GM12878 (cell line): ENCODE results near the gene VASH2. TPM values are rescaled to one million over a fixed set of nuclear protein-coding genes. Genes with fewer than 3 reads are reported as not detected.

Experiments
- ATAC-seq: fragments of 200-7000 bp; cut with Tn5 transposase; 3 replicates; pipeline ENCODE4 v1.9.1; 2020; ENCODE audit warnings: mild to moderate bottlenecking, moderate library complexity
- BruUV-seq: library from RNA; stranded (reverse); fragments of 400-500 nt; replicated peaks from 2 replicates; lab custom pipeline; 2021; lab: Mats Ljungman, UMichigan
- CTCF ChIA-PET: fragments of 300-600 bp; sonication (Branson Sonifier 250); formaldehyde crosslinking; extraction: SDS; loops from one replicate; lab custom pipeline; 2021; ENCODE audit warnings: inconsistent platforms; lab: Yijun Ruan, JAX
- POLR2A ChIA-PET: fragments of 350-600 bp; formaldehyde crosslinking; extraction: SDS; loops from one replicate; lab custom pipeline; 2021; ENCODE audit warnings: inconsistent platforms; lab: Charles Lee
- RAD21 ChIA-PET: fragments of 300-600 bp; sonication (Branson Sonifier 250); formaldehyde crosslinking; loops from one replicate; lab custom pipeline; 2023; ENCODE audit warnings: antibody characterized with exemption; ENCODE audit not compliant: unreplicated experiment; lab: Charles Lee
- SMC1A ChIA-PET: fragments of 300-600 bp; sonication (Branson Sonifier 250); formaldehyde crosslinking; loops from one replicate; lab custom pipeline; 2023; ENCODE audit not compliant: unreplicated experiment, uncharacterized antibody; lab: Charles Lee
- DNase-seq: peaks from one replicate; pipeline ENCODE4 v3.0.0-alpha.2; 2011; ENCODE audit warnings: low read depth, low spot score
- FAIRE-seq: peaks from 3 replicates; lab custom pipeline; 2011; peaks lifted over from hg19 to GRCh38; lab: Jason Lieb, UNC
- H2AFZ ChIP-seq: 2 replicates; pipeline ENCODE4 v1.6.0; 2011; ENCODE audit warnings: low read depth, low read length, control low read depth; ENCODE audit not compliant: control insufficient read depth
- H3K27ac ChIP-seq: 2 replicates; pipeline ENCODE4 v1.5.1; 2011; ENCODE audit warnings: control low read depth; ENCODE audit not compliant: control insufficient read depth, insufficient read depth
- H3K27me3 ChIP-seq, 2 experiments: replicated peaks in 1 of 2; 2 replicates each; pipeline versions ENCODE4 v1.6.0 to v1.6.1; 2011; ENCODE audit warnings: low read length in 1 of 2; ENCODE audit not compliant: control insufficient read depth in 2 of 2, insufficient read depth in 2 of 2
- H3K36me3 ChIP-seq, 2 experiments: 2 replicates each; pipeline ENCODE4 v1.5.1; 2011; ENCODE audit warnings: low read length in 1 of 2; ENCODE audit not compliant: control insufficient read depth in 2 of 2, insufficient read depth in 2 of 2
- H3K4me1 ChIP-seq: 2 replicates; pipeline ENCODE4 v1.6.1; 2011; ENCODE audit warnings: mild to moderate bottlenecking, low read length, moderate library complexity, mixed read lengths; ENCODE audit not compliant: control insufficient read depth, insufficient read depth
- H3K4me2 ChIP-seq: 2 replicates; pipeline ENCODE4 v1.6.0; 2011; ENCODE audit warnings: control low read depth; ENCODE audit not compliant: control insufficient read depth, insufficient read depth
- H3K4me3 ChIP-seq: fragments of 200-600 bp; sonication (generic); 2 replicates; pipeline ENCODE4 v1.5.1; 2016
- H3K79me2 ChIP-seq: 2 replicates; pipeline ENCODE4 v1.6.0; 2011; ENCODE audit warnings: low read length; ENCODE audit not compliant: control insufficient read depth, insufficient read depth
- H3K9ac ChIP-seq: 2 replicates; pipeline ENCODE4 v1.8.0; 2011; ENCODE audit warnings: low read length, control low read depth, mixed read lengths; ENCODE audit not compliant: control insufficient read depth, insufficient read depth
- H3K9me3 ChIP-seq: replicated peaks from 3 replicates; pipeline ENCODE4 v1.5.1; 2011; ENCODE audit warnings: mild to moderate bottlenecking, low read length; ENCODE audit not compliant: control insufficient read depth, insufficient read depth
- H4K20me1 ChIP-seq: 2 replicates; pipeline ENCODE4 v1.6.0; 2011; ENCODE audit not compliant: control insufficient read depth, insufficient read depth
- CBX3 ChIP-seq: fragments of 200-600 bp; sonication (generic); IDR thresholded peaks from 2 replicates; pipeline ENCODE4 v1.6.1; 2016; ENCODE audit warnings: low read depth, borderline replicate concordance
- CBX5 ChIP-seq: sonication (generic); IDR thresholded peaks from 2 replicates; pipeline ENCODE4 v1.6.1; 2016; ENCODE audit warnings: low read depth, moderate library complexity, mild to moderate bottlenecking, inconsistent platforms
- CEBPB ChIP-seq, 2 experiments: fragments of 150-350 bp in 1 of 2; IDR thresholded peaks; 2 replicates each; pipeline ENCODE4 v1.6.1; 2012 to 2014; ENCODE audit warnings: low read depth in 2 of 2, low read length in 2 of 2, borderline replicate concordance in 1 of 2, inconsistent platforms in 1 of 2
- MEF2B ChIP-seq: fragments of 450-650 bp; IDR thresholded peaks from 2 replicates; pipeline ENCODE4 v1.6.1; 2018; ENCODE audit warnings: mild to moderate bottlenecking, moderate library complexity; ENCODE audit not compliant: partially characterized antibody, poor library complexity, severe bottlenecking
- ZNF384 ChIP-seq: IDR thresholded peaks from 2 replicates; pipeline ENCODE4 v1.6.1; 2012; ENCODE audit warnings: low read depth, mild to moderate bottlenecking, low read length, improper control_type of control experiment, borderline replicate concordance
- WGBS: methylation state at CpG from one replicate; pipeline ENCODE4 v1.1.6; 2016; ENCODE audit warnings: low lambda C conversion rate; ENCODE audit not compliant: insufficient replicate concordance, insufficient coverage; ENCODE audit errors: missing lambda C conversion rate; 5-methylcytosine and 5-hydroxymethylcytosine counted together
- in situ Hi-C: fragments of 300-500 bp; cut with MboI; formaldehyde crosslinking; loops from 9 replicates; pipeline ENCODE4 v1.14.3; 2018; ENCODE audit warnings: mixed read lengths
- intact Hi-C: fragments of 100-400 bp; cut with micrococcal nuclease; formaldehyde crosslinking; loops from one replicate; pipeline ENCODE4 v1.14.2; 2022; ENCODE audit not compliant: unreplicated experiment
- polyA plus RNA-seq, 11 experiments: library from polyadenylated mRNA; depleted of rRNA in 4 of 11; unstranded in 6 of 11; stranded (reverse) in 5 of 11; fragments of >200 nt; fragmentation: Nextera tagmentation in 4 of 11; fragmentation: Illumina TruSeq in 1 of 11; extraction: Ambion mirVana in 4 of 11; extraction: Trizol in 1 of 11; gene quantifications; 1 replicate in 1 of 11; 2 replicates in 10 of 11; pipeline versions ENCODE4 v1.2.1 to v1.2.3, GENCODE V29; 2011 to 2016; ENCODE audit warnings: inconsistent platforms in 2 of 11, missing spikeins in 2 of 11, low read depth in 1 of 11
- total RNA-seq, 4 experiments: library from RNA; depleted of rRNA in 3 of 4; stranded (reverse); fragments of >200 nt in 3 of 4; fragmentation: Illumina TruSeq in 1 of 4; extraction: Trizol in 1 of 4; gene quantifications; 2 replicates each; pipeline versions ENCODE4 v1.2.1 to v1.2.3, GENCODE V29; 2013 to 2021
- TF ChIP-seq, protein P1 (sequence below): IDR thresholded peaks from 2 replicates; pipeline ENCODE4 v1.6.1; 2011; ENCODE audit warnings: mild to moderate bottlenecking, low read depth, low read length, moderate library complexity; ENCODE audit not compliant: insufficient replicate concordance
- TF ChIP-seq, protein P2 (sequence below): IDR thresholded peaks from 2 replicates; pipeline ENCODE4 v1.6.1; 2012; ENCODE audit warnings: low read depth, low read length, improper control_type of control experiment
- TF ChIP-seq, protein P3 (sequence below): fragments of 450-650 bp; IDR thresholded peaks from 2 replicates; pipeline ENCODE4 v1.6.1; 2016; ENCODE audit warnings: mild to moderate bottlenecking, moderate library complexity, borderline replicate concordance
- TF ChIP-seq, protein P4 (sequence below): fragments of 150-350 bp; IDR thresholded peaks from 2 replicates; pipeline ENCODE4 v1.6.1; 2014; ENCODE audit warnings: mild to moderate bottlenecking, low read depth, low read length

Gene VASH2
- total and polyA plus RNA-seq, 10 of the 15 experiments (the other 5 are each of a cell fraction or from before 2014, with no cell fraction given): 5.4 to 29.7 (median 21.7) TPM

DNA sequence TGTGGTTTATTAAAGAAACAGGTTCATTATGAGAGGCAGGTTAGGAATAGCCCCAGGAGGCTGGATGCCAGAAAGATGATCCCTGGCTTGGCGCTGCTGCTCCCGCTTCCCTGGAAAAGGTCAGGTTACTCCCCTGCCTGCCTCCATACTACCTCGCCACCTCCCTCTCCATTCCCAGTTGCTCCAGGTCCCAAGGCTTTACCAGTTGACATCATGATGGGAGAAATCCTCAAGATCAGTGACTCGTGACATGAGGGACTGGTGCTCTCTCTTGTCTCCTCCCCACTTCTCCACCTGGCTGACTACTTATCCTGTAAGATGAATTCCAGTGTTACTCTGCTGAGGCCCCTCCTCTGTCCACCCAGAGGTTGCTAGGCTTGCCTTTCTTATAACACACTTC is 19.7 kb downstream of the VASH2 start:
- DNase-seq (no peak), FAIRE-seq (no peak), ATAC-seq (no peak)
- BruUV-seq: no TSS peak
- ChIA-PET RAD21 (no interaction called here), POLR2A (no interaction called here), SMC1A (no interaction called here), CTCF (no interaction called here)
- Histone ChIP-seq H3K27me3 (no peaks in the 10 kb centered on the region), H3K4me3 (no peak overlapping the region), H3K9ac (no peak overlapping the region), H3K27ac (no peak overlapping the region), H4K20me1 (no peaks in the 10 kb centered on the region), H3K79me2 (no peaks in the 10 kb centered on the region), H3K9me3 (no peaks in the 10 kb centered on the region), H3K4me2 (no peak overlapping the region), H3K4me1 (peaks cover 17% of the 10 kb centered on the region), H3K36me3 (peaks cover 14 to 30% of the 10 kb centered on the region in 2 experiments), H2AFZ (no peak overlapping the region)
- 93% methylated on average over 4 of the region's 4 CpGs for WGBS
- TF ChIP-seq CBX5 (no peak), MEF2B (no peak)
- in situ Hi-C loops (no loop called here), intact Hi-C loops (no loop called here)

DNA sequence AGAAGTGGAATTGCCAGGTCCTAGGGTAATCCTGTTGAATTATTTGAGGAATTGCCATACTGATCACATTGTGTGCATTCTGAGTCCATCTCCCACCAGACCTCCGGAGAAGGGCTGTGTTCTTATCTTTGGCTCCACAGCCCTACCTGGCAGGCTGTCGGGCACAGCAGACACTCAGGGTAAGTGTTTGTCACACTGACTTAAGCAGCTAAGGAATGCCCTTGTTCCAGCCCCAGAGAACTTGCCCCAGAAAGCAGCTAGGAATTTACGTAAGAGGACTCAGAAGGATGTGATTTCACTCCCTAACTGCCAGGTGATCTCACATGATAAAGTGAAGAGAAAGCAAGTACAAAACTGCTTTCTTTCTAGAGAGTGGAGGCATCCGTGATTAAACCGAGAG is 21.0 kb downstream of the VASH2 start:
- POLR2A ChIA-PET: interaction anchor here (0.6 kb wide), 1 partner anchor 114 kb away, joined by 7 read pairs; no protein-coding TSS in a partner anchor
- no peak overlapping the region for H2AFZ ChIP-seq
- intact Hi-C loops: no loop called here
- H3K27ac ChIP-seq: no peak overlapping the region
- DNase-seq (no peak), ATAC-seq (no peak), FAIRE-seq (no peak)
- 95% methylated on average over 5 of the region's 5 CpGs for WGBS
- H3K27me3 ChIP-seq: no peaks in the 10 kb centered on the region
- H3K9me3 ChIP-seq: no peaks in the 10 kb centered on the region
- no peaks in the 10 kb centered on the region for H4K20me1 ChIP-seq
- H3K79me2 ChIP-seq: no peaks in the 10 kb centered on the region
- no peak overlapping the region for H3K4me3 ChIP-seq
- no TSS peak for BruUV-seq
- no peak overlapping the region for H3K9ac ChIP-seq
- SMC1A ChIA-PET: interaction anchor here (1.7 kb wide), 1 partner anchor 150 kb away, joined by 4 read pairs; no protein-coding TSS in a partner anchor
- RAD21 ChIA-PET: no interaction called here
- CTCF ChIA-PET: interaction anchor here (1.1 kb wide), 1 partner anchor 11 kb away, joined by 3 read pairs; no protein-coding TSS in a partner anchor
- in situ Hi-C loops: no loop called here
- peaks cover 15 to 28% of the 10 kb centered on the region in 2 experiments for H3K36me3 ChIP-seq
- H3K4me2 ChIP-seq: no peak overlapping the region
- peaks cover 17% of the 10 kb centered on the region for H3K4me1 ChIP-seq
- TF ChIP-seq, protein P1, sequence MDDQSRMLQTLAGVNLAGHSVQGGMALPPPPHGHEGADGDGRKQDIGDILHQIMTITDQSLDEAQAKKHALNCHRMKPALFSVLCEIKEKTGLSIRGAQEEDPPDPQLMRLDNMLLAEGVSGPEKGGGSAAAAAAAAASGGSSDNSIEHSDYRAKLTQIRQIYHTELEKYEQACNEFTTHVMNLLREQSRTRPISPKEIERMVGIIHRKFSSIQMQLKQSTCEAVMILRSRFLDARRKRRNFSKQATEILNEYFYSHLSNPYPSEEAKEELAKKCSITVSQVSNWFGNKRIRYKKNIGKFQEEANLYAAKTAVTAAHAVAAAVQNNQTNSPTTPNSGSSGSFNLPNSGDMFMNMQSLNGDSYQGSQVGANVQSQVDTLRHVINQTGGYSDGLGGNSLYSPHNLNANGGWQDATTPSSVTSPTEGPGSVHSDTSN: no peak
- no peak for TF ChIP-seq CEBPB (IDR thresholded peaks at IDR 0.05; ENCODE audit: borderline replicate concordance in 1 of 2, low read depth in 2 of 2, low read length in 2 of 2)
- TF ChIP-seq, protein P2, sequence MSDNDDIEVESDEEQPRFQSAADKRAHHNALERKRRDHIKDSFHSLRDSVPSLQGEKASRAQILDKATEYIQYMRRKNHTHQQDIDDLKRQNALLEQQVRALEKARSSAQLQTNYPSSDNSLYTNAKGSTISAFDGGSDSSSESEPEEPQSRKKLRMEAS: no peak
- TF ChIP-seq ZNF384: no peak
- TF ChIP-seq, protein P3, sequence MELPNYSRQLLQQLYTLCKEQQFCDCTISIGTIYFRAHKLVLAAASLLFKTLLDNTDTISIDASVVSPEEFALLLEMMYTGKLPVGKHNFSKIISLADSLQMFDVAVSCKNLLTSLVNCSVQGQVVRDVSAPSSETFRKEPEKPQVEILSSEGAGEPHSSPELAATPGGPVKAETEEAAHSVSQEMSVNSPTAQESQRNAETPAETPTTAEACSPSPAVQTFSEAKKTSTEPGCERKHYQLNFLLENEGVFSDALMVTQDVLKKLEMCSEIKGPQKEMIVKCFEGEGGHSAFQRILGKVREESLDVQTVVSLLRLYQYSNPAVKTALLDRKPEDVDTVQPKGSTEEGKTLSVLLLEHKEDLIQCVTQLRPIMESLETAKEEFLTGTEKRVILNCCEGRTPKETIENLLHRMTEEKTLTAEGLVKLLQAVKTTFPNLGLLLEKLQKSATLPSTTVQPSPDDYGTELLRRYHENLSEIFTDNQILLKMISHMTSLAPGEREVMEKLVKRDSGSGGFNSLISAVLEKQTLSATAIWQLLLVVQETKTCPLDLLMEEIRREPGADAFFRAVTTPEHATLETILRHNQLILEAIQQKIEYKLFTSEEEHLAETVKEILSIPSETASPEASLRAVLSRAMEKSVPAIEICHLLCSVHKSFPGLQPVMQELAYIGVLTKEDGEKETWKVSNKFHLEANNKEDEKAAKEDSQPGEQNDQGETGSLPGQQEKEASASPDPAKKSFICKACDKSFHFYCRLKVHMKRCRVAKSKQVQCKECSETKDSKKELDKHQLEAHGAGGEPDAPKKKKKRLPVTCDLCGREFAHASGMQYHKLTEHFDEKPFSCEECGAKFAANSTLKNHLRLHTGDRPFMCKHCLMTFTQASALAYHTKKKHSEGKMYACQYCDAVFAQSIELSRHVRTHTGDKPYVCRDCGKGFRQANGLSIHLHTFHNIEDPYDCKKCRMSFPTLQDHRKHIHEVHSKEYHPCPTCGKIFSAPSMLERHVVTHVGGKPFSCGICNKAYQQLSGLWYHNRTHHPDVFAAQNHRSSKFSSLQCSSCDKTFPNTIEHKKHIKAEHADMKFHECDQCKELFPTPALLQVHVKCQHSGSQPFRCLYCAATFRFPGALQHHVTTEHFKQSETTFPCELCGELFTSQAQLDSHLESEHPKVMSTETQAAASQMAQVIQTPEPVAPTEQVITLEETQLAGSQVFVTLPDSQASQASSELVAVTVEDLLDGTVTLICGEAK: no peak
- TF ChIP-seq, protein P4, sequence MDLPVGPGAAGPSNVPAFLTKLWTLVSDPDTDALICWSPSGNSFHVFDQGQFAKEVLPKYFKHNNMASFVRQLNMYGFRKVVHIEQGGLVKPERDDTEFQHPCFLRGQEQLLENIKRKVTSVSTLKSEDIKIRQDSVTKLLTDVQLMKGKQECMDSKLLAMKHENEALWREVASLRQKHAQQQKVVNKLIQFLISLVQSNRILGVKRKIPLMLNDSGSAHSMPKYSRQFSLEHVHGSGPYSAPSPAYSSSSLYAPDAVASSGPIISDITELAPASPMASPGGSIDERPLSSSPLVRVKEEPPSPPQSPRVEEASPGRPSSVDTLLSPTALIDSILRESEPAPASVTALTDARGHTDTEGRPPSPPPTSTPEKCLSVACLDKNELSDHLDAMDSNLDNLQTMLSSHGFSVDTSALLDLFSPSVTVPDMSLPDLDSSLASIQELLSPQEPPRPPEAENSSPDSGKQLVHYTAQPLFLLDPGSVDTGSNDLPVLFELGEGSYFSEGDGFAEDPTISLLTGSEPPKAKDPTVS: no peak
- no peak for TF ChIP-seq CBX3
